ENCODE results near the gene RFX3.

The RFX3 gene

GRCh38 chr9:3409453-3409852 lies 116.3 kb downstream of the RFX3 start:
- no peaks in the 10 kb centered on the region for H3K36me3 ChIP-seq
- TF ChIP-seq, protein P1, sequence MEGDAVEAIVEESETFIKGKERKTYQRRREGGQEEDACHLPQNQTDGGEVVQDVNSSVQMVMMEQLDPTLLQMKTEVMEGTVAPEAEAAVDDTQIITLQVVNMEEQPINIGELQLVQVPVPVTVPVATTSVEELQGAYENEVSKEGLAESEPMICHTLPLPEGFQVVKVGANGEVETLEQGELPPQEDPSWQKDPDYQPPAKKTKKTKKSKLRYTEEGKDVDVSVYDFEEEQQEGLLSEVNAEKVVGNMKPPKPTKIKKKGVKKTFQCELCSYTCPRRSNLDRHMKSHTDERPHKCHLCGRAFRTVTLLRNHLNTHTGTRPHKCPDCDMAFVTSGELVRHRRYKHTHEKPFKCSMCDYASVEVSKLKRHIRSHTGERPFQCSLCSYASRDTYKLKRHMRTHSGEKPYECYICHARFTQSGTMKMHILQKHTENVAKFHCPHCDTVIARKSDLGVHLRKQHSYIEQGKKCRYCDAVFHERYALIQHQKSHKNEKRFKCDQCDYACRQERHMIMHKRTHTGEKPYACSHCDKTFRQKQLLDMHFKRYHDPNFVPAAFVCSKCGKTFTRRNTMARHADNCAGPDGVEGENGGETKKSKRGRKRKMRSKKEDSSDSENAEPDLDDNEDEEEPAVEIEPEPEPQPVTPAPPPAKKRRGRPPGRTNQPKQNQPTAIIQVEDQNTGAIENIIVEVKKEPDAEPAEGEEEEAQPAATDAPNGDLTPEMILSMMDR (IDR thresholded peaks at IDR 0.05; ENCODE audit: low read depth, low read length), result no peak
- DNase-seq, result no peak
- no peaks in the 10 kb centered on the region for H3K9me3 ChIP-seq (ENCODE audit: severe bottlenecking)
- no peaks in the 10 kb centered on the region for H3K27me3 ChIP-seq (ENCODE audit: insufficient read depth, low read depth, severe bottlenecking)
- no peak overlapping the region for H3K27ac ChIP-seq
- H3K4me3 ChIP-seq (ENCODE audit: low read depth, low read length), result no peak overlapping the region

- no peaks in the 10 kb centered on the region for H3K9me3 ChIP-seq (ENCODE audit: severe bottlenecking)
- no peak overlapping the region for H3K4me3 ChIP-seq (ENCODE audit: low read depth, low read length)
- H3K27ac ChIP-seq, result no peak overlapping the region
- TF ChIP-seq, protein P1 (IDR thresholded peaks at IDR 0.05; ENCODE audit: low read depth, low read length), result no peak
- no peak for DNase-seq
- H3K27me3 ChIP-seq (ENCODE audit: insufficient read depth, low read depth, severe bottlenecking), result no peaks in the 10 kb centered on the region
- H3K36me3 ChIP-seq, result no peaks in the 10 kb centered on the region
Observed at GRCh38 chr9:3403315-3403714, 122.5 kb downstream of the RFX3 start.

GRCh38 chr9:3401221-3401954 lies 124.4 kb downstream of the RFX3 start:
- Histone ChIP-seq H3K9me3 (ENCODE audit: severe bottlenecking) (no peaks in the 10 kb centered on the region), H3K27ac (no peak overlapping the region), H3K4me3 (ENCODE audit: low read depth, low read length) (no peak overlapping the region), H3K27me3 (ENCODE audit: insufficient read depth, low read depth, severe bottlenecking) (no peaks in the 10 kb centered on the region), H3K36me3 (no peaks in the 10 kb centered on the region)
- no peak for DNase-seq
- TF ChIP-seq, protein P1 (IDR thresholded peaks at IDR 0.05; ENCODE audit: low read depth, low read length), result no peak

DNA sequence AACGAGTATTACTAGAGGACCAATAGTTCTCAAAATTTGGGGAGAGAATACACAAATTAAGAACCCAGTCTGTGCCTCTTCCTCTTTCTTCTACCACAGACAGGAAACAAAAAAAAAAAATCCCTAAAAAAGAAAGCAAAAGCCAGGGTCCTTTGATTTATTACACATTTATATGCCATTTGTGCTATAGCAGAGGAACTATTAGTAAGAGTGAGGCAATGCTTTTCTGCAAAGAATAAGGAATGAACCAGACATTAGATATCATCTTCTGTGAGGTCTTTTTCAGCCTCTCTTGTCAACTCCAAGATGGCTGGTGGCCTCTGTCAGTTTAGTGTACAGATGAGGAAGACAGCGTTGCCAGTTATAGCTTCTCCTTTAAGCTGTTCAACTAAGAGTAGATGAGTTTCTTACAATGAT lies 127.6 kb downstream of the RFX3 start:
- H3K4me3 ChIP-seq (ENCODE audit: low read depth, low read length), result no peak overlapping the region
- DNase-seq, result no peak

GRCh38 chr9:3397766-3398165 lies 128.0 kb downstream of the RFX3 start:
- no peak for DNase-seq
- Histone ChIP-seq H3K27me3 (ENCODE audit: insufficient read depth, low read depth, severe bottlenecking) (no peaks in the 10 kb centered on the region), H3K4me3 (ENCODE audit: low read depth, low read length) (no peak overlapping the region), H3K36me3 (no peaks in the 10 kb centered on the region), H3K9me3 (ENCODE audit: severe bottlenecking) (no peaks in the 10 kb centered on the region), H3K27ac (no peak overlapping the region)
- TF ChIP-seq, protein P1 (IDR thresholded peaks at IDR 0.05; ENCODE audit: low read depth, low read length), result no peak

More for the DNA sequence above, 127.6 kb downstream of the RFX3 start:
- Histone ChIP-seq H3K9me3 (ENCODE audit: severe bottlenecking) (no peaks in the 10 kb centered on the region), H3K27me3 (ENCODE audit: insufficient read depth, low read depth, severe bottlenecking) (no peaks in the 10 kb centered on the region), H3K36me3 (no peaks in the 10 kb centered on the region), H3K27ac (no peak overlapping the region)
- TF ChIP-seq, protein P1 (IDR thresholded peaks at IDR 0.05; ENCODE audit: low read depth, low read length), result no peak

- H3K9me3 ChIP-seq (ENCODE audit: severe bottlenecking), result no peaks in the 10 kb centered on the region
- H3K27me3 ChIP-seq (ENCODE audit: insufficient read depth, low read depth, severe bottlenecking), result no peaks in the 10 kb centered on the region
- no peak for DNase-seq
- no peak overlapping the region for H3K27ac ChIP-seq
- no peak overlapping the region for H3K4me3 ChIP-seq (ENCODE audit: low read depth, low read length)
- no peaks in the 10 kb centered on the region for H3K36me3 ChIP-seq
- TF ChIP-seq, protein P1 (IDR thresholded peaks at IDR 0.05; ENCODE audit: low read depth, low read length), result no peak
Observed at GRCh38 chr9:3391414-3391813, 134.4 kb downstream of the RFX3 start.

Measured in WERI-Rb-1 (cell line).